ENCODE results near the gene RAB27B.
"Not testable (repeated sequence)": the region's sequence is repeated elsewhere in the genome, so short reads cannot be mapped to it uniquely, and the experiment has no call there.

RAB27B gene, protein sequence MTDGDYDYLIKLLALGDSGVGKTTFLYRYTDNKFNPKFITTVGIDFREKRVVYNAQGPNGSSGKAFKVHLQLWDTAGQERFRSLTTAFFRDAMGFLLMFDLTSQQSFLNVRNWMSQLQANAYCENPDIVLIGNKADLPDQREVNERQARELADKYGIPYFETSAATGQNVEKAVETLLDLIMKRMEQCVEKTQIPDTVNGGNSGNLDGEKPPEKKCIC

DNA sequence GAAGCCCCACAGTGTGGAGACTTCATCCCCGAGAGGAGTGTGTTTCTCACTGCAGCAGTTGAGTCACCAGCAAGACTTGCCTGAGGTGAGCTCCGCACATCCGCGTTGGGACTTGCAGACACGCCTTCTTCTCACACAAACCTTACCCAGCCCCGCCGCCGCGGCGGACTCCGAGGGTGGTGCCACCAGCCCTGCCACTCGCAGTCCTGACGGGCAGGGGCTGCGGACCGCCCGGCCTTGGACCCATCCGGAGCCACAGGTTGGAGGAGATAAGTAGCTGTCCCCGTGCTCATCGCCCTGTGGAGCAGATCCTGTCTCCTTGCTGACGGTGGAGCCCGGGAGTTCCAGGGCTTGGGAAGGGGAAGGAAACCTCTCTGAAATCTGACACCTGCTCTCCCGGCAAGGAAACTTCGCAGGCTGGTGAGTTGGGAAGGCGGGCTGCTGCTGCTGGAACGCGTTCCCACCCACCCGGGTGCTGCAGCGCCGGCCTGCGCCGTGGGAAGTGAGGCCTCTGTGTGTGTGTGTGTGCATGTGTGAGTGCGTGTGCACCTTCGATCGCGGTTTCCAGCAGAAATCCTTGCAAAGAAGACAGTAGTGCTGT is at the start of gene RAB27B:
Gene RAB27B (plus strand): TSS at position 197 of the 601 bp plus-strand sequence. CDS start 49,109 bp downstream, outside the sequence.
- DNase-seq, result peak; percentile 66

DNA sequence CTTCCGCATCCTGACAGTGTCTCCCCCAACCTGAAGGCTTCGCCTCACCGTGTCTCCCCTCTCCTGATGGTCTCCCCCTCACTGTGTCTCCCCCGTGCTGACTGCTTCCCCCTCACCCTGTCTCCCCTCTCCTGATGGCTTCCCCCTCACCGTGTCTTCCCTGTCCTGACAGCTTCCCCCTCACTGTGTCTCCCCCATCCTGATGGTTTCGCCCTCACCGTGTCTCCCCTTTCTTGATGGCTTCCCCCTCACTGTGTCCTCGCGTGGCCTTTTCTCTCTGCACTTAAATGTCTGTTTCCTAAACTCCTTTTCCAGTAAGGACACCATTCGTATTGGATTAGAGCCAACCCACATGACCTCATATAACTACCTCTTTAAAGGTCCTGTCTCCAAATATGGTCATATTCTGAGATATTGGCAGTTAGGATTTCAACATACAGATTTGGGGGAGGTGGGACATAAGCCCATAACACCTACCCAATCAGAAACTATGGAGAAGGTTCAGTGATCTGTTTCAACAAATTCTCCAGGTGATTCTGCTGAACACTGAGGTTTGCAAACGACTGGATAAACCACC is 47.9 kb upstream of the RAB27B start:
- DNase-seq, result no peak

DNA sequence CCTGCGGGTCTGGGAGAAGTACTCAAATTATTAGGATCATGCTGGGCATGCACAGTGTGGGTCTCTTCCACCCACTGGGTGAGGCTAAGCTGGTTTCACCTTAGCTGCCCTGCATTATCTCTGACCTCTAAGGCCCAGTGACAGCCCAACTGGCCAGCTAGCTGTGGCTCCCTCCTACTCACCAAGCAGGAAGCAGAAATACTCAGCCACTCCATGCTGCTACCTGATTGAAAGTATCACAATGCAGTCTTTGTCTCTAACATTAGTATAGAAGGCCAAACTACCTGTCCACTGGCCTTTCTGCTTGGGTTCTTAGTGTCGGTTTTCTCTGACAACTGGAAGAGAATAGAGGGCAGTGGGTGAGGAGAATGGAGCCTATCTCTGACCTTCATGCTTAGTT is 47.3 kb upstream of the RAB27B start:
- no peak for DNase-seq

DNA sequence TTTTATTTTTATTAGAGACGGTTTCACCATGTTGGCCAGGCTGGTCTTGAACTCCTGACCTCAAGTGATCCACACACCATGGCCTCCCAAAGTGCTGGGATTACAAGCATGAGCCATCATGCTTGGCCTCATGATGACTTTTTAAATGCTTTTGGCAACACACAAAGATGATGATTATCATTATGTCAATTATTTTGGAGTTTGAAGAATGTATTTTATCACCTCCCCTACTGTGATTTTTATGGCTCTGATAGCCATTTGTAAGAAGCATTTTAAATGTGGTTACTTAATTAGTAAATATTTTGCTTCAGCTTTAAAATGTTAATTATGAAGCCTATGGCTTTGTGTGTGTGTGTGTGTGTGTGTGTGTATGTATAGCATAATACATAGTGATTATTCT is 45.1 kb upstream of the RAB27B start:
- DNase-seq, result no peak

DNA sequence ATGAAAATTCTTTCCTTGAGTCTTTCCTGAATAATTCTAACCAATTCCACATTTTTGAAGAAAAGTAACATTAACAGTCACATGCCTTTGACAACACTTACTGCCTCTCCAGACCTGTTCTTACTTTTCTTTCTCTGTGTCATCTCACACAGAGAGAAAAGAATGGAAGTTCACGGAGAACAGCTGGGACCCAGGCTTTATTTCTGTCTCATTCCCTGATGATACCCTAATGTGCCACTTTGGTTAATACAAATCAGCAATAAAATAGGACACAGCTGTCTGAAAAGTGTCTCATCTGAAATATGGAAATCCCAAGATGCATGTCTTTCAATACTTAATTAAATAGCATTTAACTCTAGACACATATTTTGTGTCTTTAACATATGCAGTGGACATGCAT is 42.1 kb upstream of the RAB27B start:
- DNase-seq, result no peak

DNA sequence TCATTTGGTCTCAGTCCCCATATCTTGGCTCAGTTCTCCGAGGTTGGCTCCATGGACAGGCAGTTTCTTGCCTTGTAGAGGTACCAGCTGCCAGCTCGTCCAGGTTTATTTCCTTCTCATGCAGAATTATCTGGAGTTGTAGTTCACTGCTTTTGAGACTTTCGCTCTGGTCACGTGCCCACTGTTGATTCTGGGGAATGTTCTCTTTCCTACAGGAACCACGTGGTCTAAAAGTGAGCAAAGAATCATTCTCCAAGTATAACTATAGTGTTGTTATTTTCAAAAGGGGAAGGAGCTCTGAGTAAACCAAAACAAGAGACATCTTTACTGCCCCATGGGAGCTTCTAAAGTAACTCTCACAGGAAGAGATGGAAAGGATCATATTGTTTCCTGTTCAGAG is 41.2 kb upstream of the RAB27B start:
- no peak for DNase-seq

DNA sequence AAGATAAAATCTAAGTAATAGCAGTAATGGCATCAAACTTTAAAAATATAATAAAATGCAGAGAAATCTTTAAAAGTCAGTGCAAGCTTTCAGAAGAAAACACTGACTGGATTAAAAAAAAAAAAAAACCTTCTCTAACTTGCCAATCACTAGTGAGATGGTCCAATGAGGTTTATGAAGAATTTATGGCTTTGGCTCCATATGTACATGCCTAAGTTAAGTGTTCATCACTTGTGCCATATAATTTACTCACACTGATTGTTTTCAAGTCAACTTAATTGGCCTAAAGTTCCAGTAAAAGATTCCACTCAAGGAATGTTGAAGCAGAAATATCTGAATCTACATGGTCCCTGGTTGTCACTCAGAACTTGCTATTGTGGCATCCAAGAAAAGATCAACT is 40.7 kb upstream of the RAB27B start:
- no peak for DNase-seq

DNA sequence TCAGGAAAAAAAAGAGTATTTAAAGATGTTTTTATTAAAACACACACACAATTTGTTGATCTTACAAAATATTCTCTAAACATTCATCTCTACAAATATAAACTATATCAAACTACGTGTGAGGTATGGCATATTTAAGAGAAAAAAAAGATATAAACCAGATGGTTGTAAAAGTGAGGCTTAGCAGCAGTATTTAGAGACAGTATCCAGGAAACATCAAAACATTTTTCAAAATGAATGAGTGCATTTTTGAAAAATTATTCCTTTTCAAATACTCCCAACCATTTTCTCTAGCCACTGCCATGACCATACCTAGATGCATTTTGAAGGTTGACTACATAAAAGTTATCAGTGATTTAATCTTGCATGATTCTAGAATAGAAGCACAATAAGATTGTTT is 38.2 kb upstream of the RAB27B start:
- DNase-seq, result no peak

DNA sequence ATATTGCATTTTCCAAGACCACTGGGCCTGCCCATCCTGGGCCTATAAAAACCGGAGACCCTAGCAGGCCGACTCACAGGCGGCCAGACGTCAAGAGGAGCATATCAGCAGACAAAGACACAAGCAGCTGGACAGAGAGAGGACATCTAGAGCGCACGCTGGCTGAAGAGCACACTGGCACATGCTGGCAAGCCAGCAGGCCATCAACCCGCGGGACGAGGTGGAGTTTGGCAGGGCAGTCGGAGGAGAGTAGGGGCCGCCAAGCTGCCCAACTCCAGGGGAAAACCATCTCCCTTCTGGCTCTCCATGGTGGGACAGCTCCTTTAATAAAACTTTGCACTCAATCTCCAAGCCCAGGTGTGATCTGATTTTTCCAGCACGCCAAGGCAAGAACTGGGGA is 36.6 kb upstream of the RAB27B start:
- no peak for DNase-seq

DNA sequence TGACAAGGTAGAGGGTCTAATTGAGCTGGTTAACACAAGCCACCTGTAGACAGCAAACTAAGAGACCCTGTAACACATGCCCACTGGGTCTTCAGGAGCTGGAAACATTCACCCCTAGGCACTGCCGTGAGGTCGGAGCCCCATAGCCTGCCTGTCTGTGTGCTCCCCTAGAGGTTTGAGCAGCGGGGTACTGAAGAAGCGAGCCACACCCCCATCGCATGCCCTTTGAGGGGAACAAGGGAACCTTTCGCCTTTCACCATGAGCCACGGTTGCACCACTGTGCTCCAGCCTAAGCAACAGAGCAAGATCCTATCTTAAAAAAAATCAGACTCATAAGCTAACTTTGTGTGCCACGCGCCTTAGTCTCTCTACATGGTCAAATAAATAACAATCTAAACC is 36.2 kb upstream of the RAB27B start:
- DNase-seq, result no peak

DNA sequence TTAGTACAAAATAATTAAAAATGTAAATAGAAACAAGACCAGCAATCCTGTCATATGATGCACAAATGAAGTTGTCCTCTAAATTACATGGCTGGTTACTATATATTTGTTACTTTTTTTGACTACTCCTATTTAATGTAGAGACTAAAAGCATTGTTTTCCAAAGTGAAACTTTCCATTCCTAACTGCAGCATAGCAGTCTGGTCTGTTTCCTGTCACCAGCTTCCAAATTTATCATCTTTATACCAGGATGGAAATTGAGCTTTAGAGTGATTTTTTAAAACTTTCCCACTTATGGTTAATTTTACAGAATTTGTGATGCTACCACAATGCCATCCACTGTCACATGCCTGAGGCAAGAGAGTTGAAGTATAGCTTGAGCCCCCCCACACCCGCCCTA is 33.5 kb upstream of the RAB27B start:
- no peak for DNase-seq

DNA sequence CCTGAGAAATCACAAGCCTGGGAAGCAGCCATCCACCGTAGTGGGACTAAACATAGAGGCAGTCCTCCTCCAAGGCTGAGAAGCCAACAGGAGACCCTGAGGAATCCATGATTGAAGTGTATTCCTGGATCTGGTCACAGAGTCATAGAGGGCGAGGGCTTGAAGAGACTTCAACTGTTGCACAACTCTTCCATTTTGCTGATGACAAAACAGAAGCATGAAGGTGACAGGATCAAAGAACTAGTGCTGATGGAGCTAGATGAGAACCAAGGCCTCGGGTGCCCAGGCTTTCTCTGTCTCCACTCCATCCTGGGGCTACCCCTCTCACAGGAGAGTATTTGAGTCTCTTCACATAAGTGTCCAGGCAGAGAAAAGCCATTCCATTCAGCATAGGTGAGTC is 30.1 kb upstream of the RAB27B start:
- no peak for DNase-seq

DNA sequence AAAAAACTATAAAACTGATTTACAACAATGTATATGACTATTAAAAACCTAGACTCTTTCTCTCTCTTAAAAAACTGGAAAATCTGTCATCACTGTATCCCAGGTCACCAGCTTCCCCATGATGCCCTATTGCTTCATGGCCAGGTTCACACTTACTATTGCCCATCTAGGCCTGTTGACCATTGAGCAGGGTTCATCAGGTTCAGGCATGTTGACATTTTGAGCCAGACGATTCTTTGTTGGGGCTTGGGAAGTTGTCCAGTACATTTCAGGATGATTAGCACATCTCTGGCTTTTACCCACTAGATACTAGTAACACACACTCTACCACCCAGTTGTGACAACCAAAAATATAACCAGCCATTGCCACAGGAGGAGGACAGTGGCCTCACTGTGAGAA is 26.9 kb upstream of the RAB27B start:
- DNase-seq, result no peak

DNA sequence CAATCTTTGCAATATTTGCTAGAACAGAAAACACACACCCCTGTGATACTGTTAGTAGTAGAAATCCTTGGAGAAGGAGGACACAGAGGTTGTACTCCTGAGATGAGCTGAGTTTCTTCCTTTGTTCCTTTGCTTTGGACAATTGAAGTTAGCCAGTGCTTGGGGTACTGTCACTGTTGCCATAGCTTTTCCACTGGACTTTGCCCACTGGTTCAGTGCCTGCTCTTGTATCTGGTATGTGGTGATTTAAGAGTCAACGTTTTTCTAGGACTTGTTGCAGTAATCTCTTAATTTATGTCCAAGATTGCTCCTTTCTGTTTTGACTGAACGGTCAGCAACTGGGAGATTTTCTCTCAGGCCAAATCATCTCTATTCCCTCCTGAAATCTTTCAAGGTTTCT is 26.1 kb upstream of the RAB27B start:
- no peak for DNase-seq

DNA sequence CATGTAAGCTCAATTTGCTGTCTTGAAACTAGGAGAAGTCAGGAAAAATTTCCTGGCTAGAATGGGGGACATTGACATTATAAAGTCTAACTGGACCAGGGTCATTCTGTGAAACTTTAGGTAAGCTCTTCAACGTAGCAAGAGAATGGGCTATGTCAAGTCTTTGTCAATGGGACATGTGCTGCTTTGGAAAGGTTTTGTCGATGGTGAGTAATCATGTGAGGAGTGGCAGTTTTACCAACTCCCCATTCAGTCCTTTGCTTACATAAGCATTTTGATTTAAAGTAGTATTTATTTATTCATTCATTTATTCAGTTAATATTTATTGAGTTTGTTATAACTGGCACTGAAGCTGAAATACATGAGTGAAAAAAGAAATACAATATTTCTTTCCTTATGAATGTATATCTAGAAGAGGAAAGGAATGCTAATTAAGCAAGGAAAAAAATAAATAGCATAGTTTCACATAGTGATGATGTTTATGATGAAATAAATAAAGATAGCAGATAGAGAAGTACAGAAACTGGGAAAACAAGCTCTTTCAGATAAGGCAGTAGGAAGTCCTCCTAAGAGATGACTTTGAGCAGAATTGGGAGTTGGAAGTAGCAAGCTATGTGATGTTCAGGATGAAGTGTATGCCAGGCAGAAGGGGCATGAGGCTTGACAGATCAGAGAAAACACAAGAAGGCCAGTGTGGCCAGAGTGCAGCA is 25.4 kb upstream of the RAB27B start:
- no peak for DNase-seq

DNA sequence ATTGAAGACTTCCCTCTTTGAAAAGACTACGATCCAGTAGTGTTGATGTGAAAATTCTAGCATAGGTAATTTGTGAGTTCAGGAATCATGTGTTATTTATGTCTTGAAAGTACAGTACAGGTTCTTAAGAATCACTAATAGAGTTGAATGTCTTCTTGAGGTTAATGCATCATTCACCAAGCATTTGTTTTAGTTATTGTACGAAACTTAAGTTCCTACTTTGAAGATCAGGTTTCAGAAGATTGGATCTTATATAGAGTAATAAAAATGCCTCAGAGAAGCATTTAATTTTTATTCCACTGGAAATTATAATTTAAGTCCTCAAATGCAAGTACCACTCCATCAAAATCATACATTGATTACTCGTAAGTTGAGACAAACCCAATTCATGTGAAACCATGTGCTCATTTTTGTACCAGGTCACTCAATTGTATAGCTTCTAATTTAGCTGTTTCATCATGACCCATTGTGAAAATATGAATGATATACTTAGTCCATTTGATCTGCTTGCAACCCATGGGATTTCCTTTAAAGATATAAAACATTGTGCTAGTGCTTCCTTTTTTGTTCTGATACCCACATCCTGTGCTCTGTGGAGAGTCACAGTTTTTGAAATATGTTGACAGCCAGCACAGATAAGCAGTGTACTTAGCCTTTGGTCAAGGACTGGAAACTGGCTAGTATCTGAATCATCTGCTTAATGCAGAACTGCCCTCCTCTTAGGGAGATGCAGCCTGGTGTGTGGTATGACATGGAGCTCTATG is 22.5 kb upstream of the RAB27B start:
- DNase-seq, result no peak

DNA sequence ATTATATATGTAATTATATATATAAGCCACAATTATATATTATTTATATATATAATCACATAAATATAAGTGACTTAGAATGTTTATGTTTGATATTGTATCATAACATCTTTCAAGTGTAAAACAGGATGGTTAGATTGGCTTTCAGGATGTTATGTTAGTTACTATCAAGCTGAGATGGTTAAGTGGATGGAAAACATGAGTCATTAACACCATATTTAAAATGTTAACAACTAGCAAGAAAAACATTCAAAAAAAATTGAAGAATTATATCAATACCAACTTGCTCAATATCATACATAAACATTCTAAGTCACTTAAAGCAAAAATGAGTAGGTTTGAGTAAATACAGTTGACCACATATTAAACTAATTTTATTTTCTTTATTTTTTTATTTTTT is 21.8 kb upstream of the RAB27B start:
- no peak for DNase-seq

DNA sequence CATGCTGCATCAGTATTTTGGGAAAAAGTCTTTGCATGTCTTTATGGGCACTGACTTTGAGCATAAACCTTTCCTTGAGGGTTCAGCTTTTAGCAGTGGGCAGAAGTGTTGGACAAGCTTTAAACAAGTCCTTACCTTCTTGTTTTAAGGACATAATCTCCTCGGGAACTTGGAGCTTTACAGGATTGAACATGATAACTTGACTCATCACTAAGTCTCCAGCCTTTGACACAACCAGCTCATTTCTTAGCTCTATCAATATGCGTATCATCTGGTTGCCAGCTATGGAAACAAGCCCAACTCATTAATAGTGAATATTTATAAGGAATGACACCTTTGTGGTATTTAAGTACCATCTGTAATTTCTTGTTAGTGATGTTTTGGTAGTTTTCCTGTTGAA is 21.0 kb upstream of the RAB27B start:
- DNase-seq, result no peak

DNA sequence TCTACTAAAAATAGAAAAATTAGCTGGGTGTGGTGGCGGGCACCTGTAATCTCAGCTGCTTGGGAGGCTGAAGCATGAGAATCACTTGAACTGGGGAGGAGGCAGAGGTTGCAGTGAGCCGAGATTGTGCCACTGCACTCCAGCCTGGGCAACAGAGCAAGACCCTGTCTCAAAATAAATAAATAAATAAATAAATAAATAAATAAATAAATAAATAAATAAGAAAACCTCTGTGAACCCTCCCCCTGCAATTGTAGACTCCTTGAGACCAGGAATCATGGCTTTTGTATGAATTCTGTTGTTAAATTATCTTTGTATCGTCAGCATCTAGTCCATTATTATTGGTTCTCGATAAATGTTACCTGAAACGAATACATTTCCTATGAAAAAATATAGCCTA is 17.6 kb upstream of the RAB27B start:
- not testable (repeated sequence) for DNase-seq

DNA sequence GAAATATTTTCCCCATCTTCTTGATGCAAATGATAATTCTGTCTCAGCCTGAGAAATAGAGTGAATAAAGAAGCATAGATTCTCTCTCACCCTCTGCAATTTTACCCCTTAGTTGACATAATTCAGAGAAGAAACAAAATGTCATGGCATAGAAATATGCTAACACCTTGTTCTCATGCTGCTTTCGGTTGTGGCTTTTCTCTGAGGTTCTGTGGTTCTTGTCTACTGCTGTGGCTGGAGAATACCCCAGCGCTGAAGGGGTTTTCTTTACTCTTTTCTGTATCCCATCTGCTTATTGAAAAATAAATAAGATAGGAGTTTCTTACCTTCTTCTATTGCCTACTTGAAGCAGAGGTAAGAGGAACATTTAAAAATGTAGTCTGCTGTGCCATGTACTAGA is 15.4 kb upstream of the RAB27B start:
- DNase-seq, result no peak

DNA sequence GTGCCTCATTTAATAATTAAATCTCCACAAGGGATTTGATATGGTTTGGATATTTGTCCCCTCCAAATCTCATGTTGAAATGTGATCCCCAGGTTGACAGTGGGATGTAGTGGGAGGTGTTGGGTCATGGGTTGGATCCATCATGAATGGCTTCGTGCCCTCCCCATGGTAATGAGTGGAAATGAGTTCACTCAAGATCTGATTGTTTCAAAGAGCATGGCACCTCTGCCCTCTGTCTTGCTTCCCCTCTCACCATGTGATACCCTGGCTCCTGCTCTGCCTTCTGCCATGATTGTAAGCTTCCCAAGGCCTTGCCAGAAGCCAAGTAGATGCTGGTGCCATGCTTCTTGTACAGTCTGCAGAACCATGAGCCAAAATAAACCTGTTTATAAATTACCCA is 15.0 kb upstream of the RAB27B start:
- DNase-seq, result no peak

DNA sequence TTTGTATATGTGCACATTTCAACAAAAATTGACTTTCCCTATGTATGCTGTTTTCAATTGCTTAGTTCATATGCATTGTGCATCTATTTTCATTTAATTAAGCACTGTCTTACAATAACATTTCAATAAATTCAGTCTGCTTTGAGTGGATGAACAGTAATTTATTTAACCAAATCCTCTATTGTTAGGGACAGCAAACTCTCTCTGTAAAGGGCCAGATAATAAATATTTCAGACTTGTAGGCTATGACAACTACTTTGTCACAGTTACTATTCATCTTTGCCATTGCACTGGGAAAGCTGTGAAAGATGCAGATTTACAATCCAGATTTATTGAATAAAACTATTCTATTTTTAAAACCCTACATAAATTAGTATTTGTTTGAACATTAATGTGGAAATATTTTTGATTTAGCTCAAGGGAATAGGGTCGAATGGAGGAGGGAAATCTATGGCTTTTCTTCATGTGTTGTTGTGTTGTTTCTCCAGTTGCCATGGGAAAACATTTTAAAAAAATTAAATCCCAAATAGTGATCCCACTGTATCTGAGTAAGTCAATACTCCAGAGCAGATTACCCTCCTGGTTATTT is 14.2 kb upstream of the RAB27B start:
- no peak for DNase-seq

DNA sequence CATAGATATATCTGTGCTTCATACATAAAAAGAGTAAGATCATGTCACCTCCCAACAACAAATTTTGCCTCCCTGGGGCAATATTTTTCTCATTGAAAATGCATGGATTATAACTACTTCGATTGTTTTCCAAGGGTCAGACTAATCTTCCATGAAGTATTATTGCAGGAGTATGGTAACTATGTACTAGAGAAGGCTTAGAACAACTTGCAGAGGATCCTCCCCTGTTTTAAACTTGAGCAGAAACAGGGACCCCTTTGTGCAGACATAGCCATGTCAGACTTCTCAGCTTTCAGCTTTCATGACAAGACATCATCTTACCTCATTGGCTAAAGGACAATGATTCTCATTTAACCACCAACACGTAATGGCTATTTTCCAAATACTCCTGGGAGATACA is 13.2 kb upstream of the RAB27B start:
- DNase-seq, result no peak
